Measurements from ENCODE around the gene PPP1R13L.
"Not testable (repeated sequence)": the region's sequence is repeated elsewhere in the genome, so short reads cannot be mapped to it uniquely, and the experiment has no call there.

PPP1R13L gene

DNA sequence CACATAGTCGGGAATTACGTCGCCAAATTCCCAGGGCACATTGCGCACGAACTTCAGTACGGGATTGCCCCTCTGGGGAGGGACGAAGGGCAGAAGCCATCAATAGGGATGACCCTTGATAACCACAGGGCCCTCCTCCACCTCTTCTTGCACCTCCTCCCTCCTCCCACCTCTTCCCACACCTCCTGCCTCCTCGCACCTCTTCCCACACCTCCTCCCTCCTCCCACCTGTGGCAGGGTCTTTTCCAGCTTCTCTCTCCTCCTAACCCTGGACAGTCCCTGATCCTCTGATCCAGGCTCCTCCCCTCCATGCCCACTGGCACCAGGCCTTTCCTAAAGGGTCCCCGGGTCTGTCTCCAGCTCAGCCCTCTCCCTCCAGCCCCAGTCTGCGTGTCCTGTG lies 15.5 kb upstream of the PPP1R13L start:
- TF ChIP-seq, protein P1, sequence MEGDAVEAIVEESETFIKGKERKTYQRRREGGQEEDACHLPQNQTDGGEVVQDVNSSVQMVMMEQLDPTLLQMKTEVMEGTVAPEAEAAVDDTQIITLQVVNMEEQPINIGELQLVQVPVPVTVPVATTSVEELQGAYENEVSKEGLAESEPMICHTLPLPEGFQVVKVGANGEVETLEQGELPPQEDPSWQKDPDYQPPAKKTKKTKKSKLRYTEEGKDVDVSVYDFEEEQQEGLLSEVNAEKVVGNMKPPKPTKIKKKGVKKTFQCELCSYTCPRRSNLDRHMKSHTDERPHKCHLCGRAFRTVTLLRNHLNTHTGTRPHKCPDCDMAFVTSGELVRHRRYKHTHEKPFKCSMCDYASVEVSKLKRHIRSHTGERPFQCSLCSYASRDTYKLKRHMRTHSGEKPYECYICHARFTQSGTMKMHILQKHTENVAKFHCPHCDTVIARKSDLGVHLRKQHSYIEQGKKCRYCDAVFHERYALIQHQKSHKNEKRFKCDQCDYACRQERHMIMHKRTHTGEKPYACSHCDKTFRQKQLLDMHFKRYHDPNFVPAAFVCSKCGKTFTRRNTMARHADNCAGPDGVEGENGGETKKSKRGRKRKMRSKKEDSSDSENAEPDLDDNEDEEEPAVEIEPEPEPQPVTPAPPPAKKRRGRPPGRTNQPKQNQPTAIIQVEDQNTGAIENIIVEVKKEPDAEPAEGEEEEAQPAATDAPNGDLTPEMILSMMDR (IDR thresholded peaks at IDR 0.05; ENCODE audit: low read depth, low read length), result no peak
- no peak overlapping the region for H3K4me3 ChIP-seq (ENCODE audit: low read depth, low read length)

DNA sequence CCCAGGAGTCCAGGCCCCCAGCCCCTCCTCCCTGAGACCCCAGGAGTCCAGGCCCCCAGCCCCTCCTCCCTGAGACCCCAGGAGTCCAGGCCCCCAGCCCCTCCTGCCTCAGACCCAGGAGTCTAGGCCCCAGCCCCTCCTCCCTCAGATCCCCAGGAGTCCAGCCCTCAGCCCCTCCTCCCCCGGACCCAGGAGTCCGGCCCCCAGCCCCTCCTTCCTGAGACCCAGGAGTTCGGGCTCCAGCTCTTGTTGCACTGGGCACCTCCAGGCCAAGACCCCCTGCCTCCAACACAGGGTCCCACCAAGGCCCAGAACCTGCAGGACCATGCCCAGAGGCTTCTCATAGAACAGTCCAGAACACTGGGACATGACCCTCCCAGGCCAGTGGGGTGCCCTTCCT lies 15.0 kb upstream of the PPP1R13L start:
- TF ChIP-seq, protein P1 (IDR thresholded peaks at IDR 0.05; ENCODE audit: low read depth, low read length), result no peak
- H3K4me3 ChIP-seq (ENCODE audit: low read depth, low read length), result no peak overlapping the region

DNA sequence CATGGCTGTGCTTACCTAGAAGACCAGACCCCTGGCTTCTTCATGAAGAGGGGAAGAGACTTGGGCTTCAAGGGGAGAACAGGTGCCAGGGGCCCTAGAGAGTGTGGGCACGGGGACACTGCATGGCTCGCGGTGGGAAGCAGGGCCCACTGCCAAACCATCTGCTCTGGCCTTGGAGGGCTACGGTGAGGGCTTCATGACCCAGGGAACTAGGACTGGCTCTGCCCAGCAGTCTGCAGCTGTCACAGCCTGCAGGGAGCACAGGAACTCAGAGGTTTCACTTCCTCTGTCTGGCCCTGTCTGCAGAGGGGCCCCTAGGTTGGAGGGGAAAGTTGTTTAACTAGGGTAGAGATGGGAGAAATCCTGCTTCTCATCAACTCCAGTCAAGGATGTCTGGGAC lies 14.5 kb upstream of the PPP1R13L start:
- TF ChIP-seq, protein P1 (IDR thresholded peaks at IDR 0.05; ENCODE audit: low read depth, low read length), result no peak

DNA sequence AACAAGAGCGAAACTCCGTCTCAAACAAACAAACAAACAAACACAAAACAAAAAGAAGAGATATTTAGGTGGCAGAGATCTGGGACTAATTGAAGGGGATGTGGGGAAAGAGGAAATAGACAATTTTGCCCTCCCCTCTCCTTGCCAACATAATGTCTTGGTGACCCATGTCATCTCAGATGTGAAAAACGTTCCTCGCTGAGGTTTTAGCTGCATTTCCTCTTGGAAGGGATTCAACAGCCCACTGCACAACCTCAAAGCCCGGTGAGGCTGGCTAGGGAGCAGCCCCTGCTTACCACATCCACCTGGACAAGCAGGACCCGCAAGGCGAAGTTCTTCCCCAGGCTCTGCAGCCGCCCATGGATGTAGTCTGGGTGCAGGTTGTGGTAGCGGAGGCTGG lies 13.9 kb upstream of the PPP1R13L start:
- no peak overlapping the region for H3K4me3 ChIP-seq (ENCODE audit: low read depth, low read length)
- TF ChIP-seq, protein P1 (IDR thresholded peaks at IDR 0.05; ENCODE audit: low read depth, low read length), result no peak

More for the DNA sequence above, 14.5 kb upstream of the PPP1R13L start:
- H3K4me3 ChIP-seq (ENCODE audit: low read depth, low read length), result no peak overlapping the region

DNA sequence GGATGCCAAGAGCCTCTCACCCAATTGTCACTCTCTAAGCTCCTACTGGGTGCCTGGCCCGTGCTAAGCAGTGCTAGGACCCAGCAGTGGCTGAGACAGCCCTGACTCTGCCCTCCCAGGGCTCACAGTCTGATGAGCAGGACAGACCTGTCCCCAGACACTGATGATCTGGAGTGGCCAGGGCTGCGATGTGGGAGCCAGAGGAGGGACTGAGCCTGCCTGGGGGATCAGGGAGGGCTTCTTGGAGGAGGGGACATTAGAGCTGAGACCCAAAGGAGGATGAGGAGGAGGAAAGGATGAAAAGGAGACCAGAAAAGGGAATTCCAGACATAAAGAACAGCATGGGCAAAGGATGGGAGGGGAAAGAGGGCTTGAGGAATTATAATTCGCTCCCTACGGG lies 12.3 kb upstream of the PPP1R13L start:
- H3K4me3 ChIP-seq (ENCODE audit: low read depth, low read length), result no peak overlapping the region
- TF ChIP-seq, protein P1 (IDR thresholded peaks at IDR 0.05; ENCODE audit: low read depth, low read length), result no peak

DNA sequence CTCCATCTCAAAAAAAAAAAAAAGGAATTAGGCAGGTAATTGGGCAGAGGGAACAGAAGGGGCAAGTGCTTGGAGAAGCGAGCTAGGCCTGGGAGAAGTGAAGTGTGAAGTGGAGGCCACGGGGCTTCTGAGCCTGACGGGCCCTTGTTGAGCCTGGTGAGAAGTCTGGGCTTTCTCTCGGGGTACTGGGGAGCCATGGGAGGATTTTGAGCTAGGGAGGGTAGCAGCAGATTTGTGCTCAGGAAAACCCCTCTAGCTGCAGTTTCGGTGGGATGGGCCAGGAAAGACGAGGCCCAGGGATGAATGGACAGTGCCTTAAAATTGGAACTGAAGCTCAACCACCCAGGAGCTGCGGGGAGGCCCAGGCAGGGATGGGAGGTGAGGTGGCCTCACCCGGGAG lies 9.6 kb upstream of the PPP1R13L start:
- no peak overlapping the region for H3K4me3 ChIP-seq (ENCODE audit: low read depth, low read length)
- TF ChIP-seq, protein P1 (IDR thresholded peaks at IDR 0.05; ENCODE audit: low read depth, low read length), result no peak

DNA sequence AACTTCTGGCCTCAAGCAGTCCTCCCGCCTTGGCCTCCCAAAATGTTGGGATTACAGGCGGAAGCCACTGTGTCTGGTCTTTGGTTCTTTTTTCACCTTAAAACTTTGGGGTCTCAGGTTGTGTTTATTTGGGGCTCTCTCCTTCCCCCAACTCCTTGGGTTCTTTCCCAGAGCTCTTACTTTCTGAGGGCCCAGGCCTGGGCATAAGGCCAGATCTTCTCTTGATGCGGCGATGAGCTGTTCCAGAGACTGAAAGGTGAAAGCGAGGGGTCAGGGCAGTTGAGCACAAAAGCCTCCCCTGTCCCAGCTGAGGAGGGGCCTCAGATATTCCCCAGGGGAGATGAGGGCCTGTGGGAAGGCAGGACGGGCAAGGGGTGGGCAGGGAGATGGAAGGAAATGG lies 8.6 kb upstream of the PPP1R13L start:
- TF ChIP-seq, protein P1 (IDR thresholded peaks at IDR 0.05; ENCODE audit: low read depth, low read length), result no peak
- H3K4me3 ChIP-seq (ENCODE audit: low read depth, low read length), result no peak overlapping the region

DNA sequence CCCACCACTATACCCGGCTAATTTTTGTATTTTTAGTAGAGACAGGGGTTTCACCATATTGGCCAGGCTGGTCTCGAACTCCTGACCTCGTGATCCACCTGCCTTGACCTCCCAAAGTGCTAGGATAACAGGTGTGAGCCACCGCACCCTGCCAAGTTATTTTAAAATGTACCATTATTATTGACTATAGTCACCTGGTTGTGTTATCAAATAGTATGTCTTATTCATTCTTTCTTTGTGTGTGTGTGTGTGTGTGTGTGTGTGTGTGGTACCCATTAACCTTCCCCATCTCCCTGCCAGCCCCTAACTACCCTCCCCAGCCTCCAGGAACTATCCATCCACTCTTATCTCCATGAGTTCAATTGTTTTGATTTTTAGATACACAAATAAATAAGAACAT lies 5.5 kb upstream of the PPP1R13L start:
- H3K4me3 ChIP-seq (ENCODE audit: low read depth, low read length), result not testable (repeated sequence)
